Activated naive CD8-positive, alpha-beta T cell treated with anti-CD3 and anti-CD28 coated beads, Interleukin-2, amount 50 U/mL, for 24 hours (primary cell): ENCODE data around the gene DGKI.
A peak's percentile ranks its signal among the peaks of the same experiment; 100 is the strongest.

Experiments
- ATAC-seq: fragments of 150-1000 bp; cut with Tn5 transposase; one replicate; pipeline ENCODE4 v1.10.0; 2021
- DNase-seq: peaks from one replicate; pipeline ENCODE4 v3.0.0; 2021
- H3K27ac Mint-ChIP-seq: one replicate; pipeline ENCODE4 v1.8.0; 2021; ENCODE audit warnings: mild to moderate bottlenecking, mixed read lengths
- H3K27me3 Mint-ChIP-seq: one replicate; pipeline ENCODE4 v1.8.0; 2021; ENCODE audit warnings: mixed read lengths
- H3K36me3 Mint-ChIP-seq: one replicate; pipeline ENCODE4 v1.8.0; 2021; ENCODE audit warnings: low read depth, mixed read lengths
- H3K4me1 Mint-ChIP-seq: one replicate; pipeline ENCODE4 v1.8.0; 2021; ENCODE audit warnings: mixed read lengths
- H3K4me3 Mint-ChIP-seq: one replicate; pipeline ENCODE4 v1.8.0; 2021; ENCODE audit warnings: mild to moderate bottlenecking, moderate library complexity, mixed read lengths
- H3K9me3 Mint-ChIP-seq: one replicate; pipeline ENCODE4 v1.8.0; 2021; ENCODE audit warnings: mixed read lengths

The DGKI gene

GRCh38 chr7:137846827-137847567, at the start of gene DGKI:
TSS of gene DGKI (minus strand) at chr7:137846974.
- Mint-ChIP-seq H3K4me1 (peaks cover 22% of the 10 kb centered on the region), H3K27ac (no peak within 1 kb of the TSS), H3K27me3 (peaks cover 58% of the 10 kb centered on the region), H3K9me3 (peaks cover 8% of the 10 kb centered on the region), H3K4me3 (peak within 1 kb of the TSS; percentile 52), H3K36me3 (peaks cover 2% of the 10 kb centered on the region)
- ATAC-seq = peak; percentile 16
- no peak for DNase-seq

- peak; percentile 82 for ATAC-seq
- peaks cover 35% of the 10 kb centered on the region for H3K36me3 Mint-ChIP-seq
These were observed 48.8 kb upstream of the DGKI start for GRCh38 chr7:137895301-137896221.

GRCh38 chr7:137893143-137893742, 46.5 kb upstream of the DGKI start:
- Mint-ChIP-seq H3K36me3 (peaks cover 44% of the 10 kb centered on the region), H3K4me3 (no peak overlapping the region), H3K27ac (no peak overlapping the region), H3K9me3 (no peaks in the 10 kb centered on the region), H3K27me3 (no peaks in the 10 kb centered on the region), H3K4me1 (peaks cover 36% of the 10 kb centered on the region)
- no peak for DNase-seq
- ATAC-seq = no peak

More at GRCh38 chr7:137895301-137896221, 48.8 kb upstream of the DGKI start:
- Mint-ChIP-seq H3K4me3 (peak overlapping the region; percentile 46), H3K4me1 (peaks cover 39% of the 10 kb centered on the region), H3K9me3 (no peaks in the 10 kb centered on the region), H3K27ac (peak overlapping the region; percentile 95), H3K27me3 (no peaks in the 10 kb centered on the region)
- peak; percentile 30 for DNase-seq

GRCh38 chr7:137891016-137891655, 44.4 kb upstream of the DGKI start:
- Mint-ChIP-seq H3K4me3 (no peak overlapping the region), H3K4me1 (peaks cover 39% of the 10 kb centered on the region), H3K9me3 (no peaks in the 10 kb centered on the region), H3K27me3 (no peaks in the 10 kb centered on the region), H3K27ac (no peak overlapping the region), H3K36me3 (peaks cover 36% of the 10 kb centered on the region)
- ATAC-seq (no peak), DNase-seq (no peak)

GRCh38 chr7:137890449-137890921, 43.7 kb upstream of the DGKI start:
- ATAC-seq = peak; percentile 12
- H3K4me1 Mint-ChIP-seq = peaks cover 33% of the 10 kb centered on the region
- H3K27ac Mint-ChIP-seq = no peak overlapping the region
- H3K36me3 Mint-ChIP-seq = peaks cover 31% of the 10 kb centered on the region
- H3K9me3 Mint-ChIP-seq = no peaks in the 10 kb centered on the region
- H3K4me3 Mint-ChIP-seq = no peak overlapping the region
- DNase-seq = no peak
- H3K27me3 Mint-ChIP-seq = no peaks in the 10 kb centered on the region

- Mint-ChIP-seq H3K9me3 (no peaks in the 10 kb centered on the region), H3K4me3 (no peak overlapping the region)
These were observed 41.5 kb upstream of the DGKI start for GRCh38 chr7:137888241-137888640.

GRCh38 chr7:137886746-137887145, 40.0 kb upstream of the DGKI start:
- H3K27me3 Mint-ChIP-seq = no peaks in the 10 kb centered on the region
- ATAC-seq (no peak), DNase-seq (no peak)
- H3K27ac Mint-ChIP-seq = peak overlapping the region; percentile 39
- H3K36me3 Mint-ChIP-seq = peaks cover 42% of the 10 kb centered on the region
- no peaks in the 10 kb centered on the region for H3K9me3 Mint-ChIP-seq
- H3K4me3 Mint-ChIP-seq = no peak overlapping the region
- H3K4me1 Mint-ChIP-seq = peaks cover 31% of the 10 kb centered on the region

More at GRCh38 chr7:137888241-137888640, 41.5 kb upstream of the DGKI start:
- Mint-ChIP-seq H3K27ac (peak overlapping the region; percentile 73), H3K36me3 (peaks cover 32% of the 10 kb centered on the region), H3K27me3 (no peaks in the 10 kb centered on the region), H3K4me1 (peaks cover 22% of the 10 kb centered on the region)
- no peak for DNase-seq
- no peak for ATAC-seq

GRCh38 chr7:137886281-137886680, 39.5 kb upstream of the DGKI start:
- Mint-ChIP-seq H3K27ac (peak overlapping the region; percentile 39), H3K36me3 (peaks cover 45% of the 10 kb centered on the region), H3K4me1 (peaks cover 31% of the 10 kb centered on the region), H3K27me3 (no peaks in the 10 kb centered on the region), H3K4me3 (no peak overlapping the region), H3K9me3 (no peaks in the 10 kb centered on the region)
- ATAC-seq = no peak
- no peak for DNase-seq

GRCh38 chr7:137885678-137886077, 38.9 kb upstream of the DGKI start:
- Mint-ChIP-seq H3K36me3 (peaks cover 41% of the 10 kb centered on the region), H3K4me1 (peaks cover 31% of the 10 kb centered on the region), H3K27me3 (no peaks in the 10 kb centered on the region), H3K4me3 (no peak overlapping the region), H3K27ac (no peak overlapping the region), H3K9me3 (no peaks in the 10 kb centered on the region)
- DNase-seq (no peak), ATAC-seq (no peak)

- H3K36me3 Mint-ChIP-seq = peaks cover 52% of the 10 kb centered on the region
- H3K27ac Mint-ChIP-seq = no peak overlapping the region
These were observed 36.0 kb upstream of the DGKI start for GRCh38 chr7:137882806-137883205.

GRCh38 chr7:137882261-137882668, 35.5 kb upstream of the DGKI start:
- DNase-seq (no peak), ATAC-seq (peak; percentile 96)
- Mint-ChIP-seq H3K36me3 (peaks cover 56% of the 10 kb centered on the region), H3K27me3 (no peaks in the 10 kb centered on the region), H3K4me3 (no peak overlapping the region), H3K4me1 (peaks cover 31% of the 10 kb centered on the region), H3K9me3 (no peaks in the 10 kb centered on the region), H3K27ac (peak overlapping the region; percentile 68)

More at GRCh38 chr7:137882806-137883205, 36.0 kb upstream of the DGKI start:
- no peaks in the 10 kb centered on the region for H3K9me3 Mint-ChIP-seq
- DNase-seq = no peak
- no peak overlapping the region for H3K4me3 Mint-ChIP-seq
- H3K27me3 Mint-ChIP-seq = no peaks in the 10 kb centered on the region
- ATAC-seq = no peak
- peaks cover 32% of the 10 kb centered on the region for H3K4me1 Mint-ChIP-seq

GRCh38 chr7:137881607-137882260, 35.0 kb upstream of the DGKI start:
- Mint-ChIP-seq H3K27me3 (no peaks in the 10 kb centered on the region), H3K9me3 (no peaks in the 10 kb centered on the region), H3K4me3 (no peak overlapping the region), H3K36me3 (peaks cover 60% of the 10 kb centered on the region), H3K4me1 (peaks cover 26% of the 10 kb centered on the region), H3K27ac (peak overlapping the region; percentile 68)
- peak; percentile 27 for ATAC-seq
- DNase-seq = no peak

- Mint-ChIP-seq H3K27ac (peak overlapping the region; percentile 49), H3K4me3 (no peak overlapping the region), H3K27me3 (no peaks in the 10 kb centered on the region), H3K9me3 (no peaks in the 10 kb centered on the region), H3K36me3 (peaks cover 64% of the 10 kb centered on the region), H3K4me1 (peaks cover 21% of the 10 kb centered on the region)
- DNase-seq = no peak
- no peak for ATAC-seq
These were observed 33.7 kb upstream of the DGKI start for GRCh38 chr7:137880432-137880831.
